MV-4-11 (cell line): ENCODE results near the gene LGMN.
"Not testable (repeated sequence)": the region's sequence is repeated elsewhere in the genome, so short reads cannot be mapped to it uniquely, and the experiment has no call there.

ENCODE experiments used
- DNase-seq: peaks from one replicate; lab custom pipeline; 2025; lab: John Stamatoyannopoulos, UW

The LGMN gene

DNA sequence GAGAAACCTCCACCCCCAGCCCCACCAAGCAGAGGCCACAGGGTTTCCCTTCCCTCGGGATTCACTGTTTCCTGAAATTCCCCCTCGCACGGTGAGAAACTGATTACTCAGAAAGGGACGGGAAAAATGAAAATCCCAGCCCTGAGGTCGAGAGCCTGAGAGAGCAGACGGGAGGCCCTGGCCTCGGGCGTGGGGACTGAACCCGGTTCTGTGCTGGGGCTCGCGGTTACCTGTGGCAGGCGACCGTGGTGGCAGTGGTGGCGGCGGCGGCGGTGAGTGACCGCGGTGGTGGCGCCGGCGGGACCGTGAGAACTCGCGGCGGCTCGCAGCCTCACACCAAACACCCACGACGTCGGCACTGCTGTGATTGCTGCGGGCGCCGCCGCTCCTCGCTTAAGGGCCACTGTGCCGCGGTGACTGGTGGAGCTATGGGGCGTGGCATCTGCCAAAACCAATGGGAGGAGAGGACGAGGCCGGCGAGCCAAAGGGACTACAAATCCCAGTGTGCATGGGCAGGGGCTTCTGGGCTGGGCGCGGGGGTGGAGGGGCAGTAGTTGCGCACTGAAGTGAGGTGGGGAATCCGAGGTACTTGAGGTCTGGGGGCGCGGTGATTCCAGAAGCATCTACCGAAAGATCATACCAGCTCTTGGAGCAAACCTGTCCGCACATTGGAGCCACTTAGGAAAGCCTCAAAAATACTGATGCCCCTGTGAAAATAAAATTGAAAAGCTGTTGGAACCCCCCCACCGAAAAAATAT is at the start of gene LGMN:
Gene LGMN, minus strand, starts transcription at position 369 of the 758 bp plus-strand sequence. CDS start 15,841 bp downstream, outside the sequence.
- peak; percentile 21 for DNase-seq

DNA sequence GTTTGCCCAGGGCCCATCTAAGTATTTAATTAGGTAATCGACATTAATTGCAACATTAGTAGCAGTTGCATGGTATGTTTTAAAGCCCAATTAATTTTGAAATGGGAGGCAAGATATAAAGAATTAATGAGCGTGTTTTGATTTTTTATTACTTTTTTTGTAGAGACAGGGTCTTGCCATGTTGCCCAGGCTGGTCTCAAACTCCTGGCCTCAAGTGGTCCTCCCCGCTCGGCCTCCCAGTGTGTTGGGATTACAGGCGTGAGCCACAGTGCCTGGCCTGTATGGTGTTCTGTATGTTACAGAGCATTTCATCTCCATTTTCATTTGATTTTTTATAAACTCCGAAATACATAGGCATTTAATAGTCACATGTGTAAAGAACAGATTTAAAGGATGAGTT is 46.5 kb upstream of the LGMN start:
- DNase-seq, result no peak

DNA sequence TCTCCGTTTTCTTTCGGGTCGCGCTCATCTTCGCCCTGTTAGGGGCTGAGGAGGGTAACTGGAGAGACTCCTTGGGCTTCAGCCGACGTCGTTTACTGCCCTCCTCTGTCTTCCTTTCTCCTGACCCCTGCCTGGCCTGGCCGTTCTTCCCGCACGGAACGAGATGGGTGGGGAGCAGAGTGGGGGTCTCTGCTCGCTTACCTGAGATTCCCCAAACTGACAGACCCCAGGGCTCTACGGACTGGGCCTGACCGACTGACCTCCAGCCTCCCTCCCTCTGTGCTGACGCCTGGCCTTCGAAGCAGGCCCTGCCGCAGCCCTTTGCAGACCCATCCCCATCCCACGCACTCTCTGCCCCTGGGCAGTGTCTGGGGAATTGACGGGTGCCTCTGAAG is 46.1 kb upstream of the LGMN start:
- DNase-seq, result no peak

- peak; percentile 96 for DNase-seq
These were observed 45.5 kb upstream of the LGMN start, which contains the start of gene GOLGA5 for GRCh38 chr14:92793709-92794546. Gene GOLGA5, plus strand, starts transcription at chr14:92794305. Its CDS starts 3,133 bp downstream, at chr14:92797438.

DNA sequence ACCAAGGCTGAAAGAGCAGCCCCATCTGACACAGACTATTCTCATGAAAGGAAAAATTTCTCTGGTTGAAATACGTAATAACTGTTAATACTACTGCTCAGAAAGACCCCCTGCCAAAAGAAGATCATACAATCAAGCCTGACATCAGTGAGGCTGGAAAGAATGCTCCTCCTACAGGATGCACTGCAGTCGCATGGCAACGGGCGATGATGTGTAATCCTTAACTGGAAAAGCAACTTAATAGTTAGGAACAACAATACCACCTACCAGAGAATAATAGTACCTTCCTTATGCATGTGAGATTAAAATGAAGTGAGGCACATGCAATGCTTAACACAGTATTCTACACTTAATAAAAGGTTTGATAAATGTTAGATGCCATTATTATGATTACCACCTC is 44.5 kb upstream of the LGMN start:
- no peak for DNase-seq

- peak; percentile 48 for DNase-seq
These were observed 41.1 kb upstream of the LGMN start for GRCh38 chr14:92789457-92790089.

GRCh38 chr14:92787554-92787953 is 39.1 kb upstream of the LGMN start:
- DNase-seq, result no peak

- no peak for DNase-seq
These were observed 38.0 kb upstream of the LGMN start for GRCh38 chr14:92786427-92786756.

GRCh38 chr14:92785667-92786426 is 37.4 kb upstream of the LGMN start:
- peak; percentile 67 for DNase-seq

- peak; percentile 66 for DNase-seq
These were observed 35.5 kb upstream of the LGMN start for GRCh38 chr14:92783813-92784431.

GRCh38 chr14:92781350-92781749 is 32.9 kb upstream of the LGMN start:
- DNase-seq, result no peak

- peak; percentile 70 for DNase-seq
These were observed 32.2 kb upstream of the LGMN start for GRCh38 chr14:92780444-92781232.

GRCh38 chr14:92778868-92779565 is 30.6 kb upstream of the LGMN start:
- peak; percentile 19 for DNase-seq

- DNase-seq, result peak; percentile 22
These were observed 26.9 kb upstream of the LGMN start for GRCh38 chr14:92775292-92775691.

DNA sequence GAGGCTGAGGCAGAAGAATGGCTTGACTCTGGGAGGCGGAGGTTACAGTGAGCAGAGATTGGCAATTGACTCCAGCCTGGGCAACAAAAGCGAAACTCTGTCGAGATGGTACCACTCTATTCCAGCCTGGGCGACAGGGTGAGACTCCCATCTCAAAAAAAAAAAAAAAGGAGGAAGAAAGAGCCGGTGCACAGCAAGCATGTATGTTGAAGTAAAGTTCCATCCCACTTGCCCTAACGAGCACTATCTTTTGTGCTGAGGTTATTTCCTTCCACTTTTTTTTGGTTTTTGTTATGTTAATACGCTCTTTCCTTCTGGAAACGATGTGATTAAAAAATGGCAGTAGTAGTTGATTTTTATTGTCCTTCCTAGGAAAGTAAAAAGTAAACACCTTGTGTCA is 26.1 kb upstream of the LGMN start:
- DNase-seq, result no peak

- no peak for DNase-seq
These were observed 22.1 kb upstream of the LGMN start for GRCh38 chr14:92770484-92770883.

- DNase-seq, result no peak
These were observed 20.4 kb upstream of the LGMN start for GRCh38 chr14:92768795-92769194.

DNA sequence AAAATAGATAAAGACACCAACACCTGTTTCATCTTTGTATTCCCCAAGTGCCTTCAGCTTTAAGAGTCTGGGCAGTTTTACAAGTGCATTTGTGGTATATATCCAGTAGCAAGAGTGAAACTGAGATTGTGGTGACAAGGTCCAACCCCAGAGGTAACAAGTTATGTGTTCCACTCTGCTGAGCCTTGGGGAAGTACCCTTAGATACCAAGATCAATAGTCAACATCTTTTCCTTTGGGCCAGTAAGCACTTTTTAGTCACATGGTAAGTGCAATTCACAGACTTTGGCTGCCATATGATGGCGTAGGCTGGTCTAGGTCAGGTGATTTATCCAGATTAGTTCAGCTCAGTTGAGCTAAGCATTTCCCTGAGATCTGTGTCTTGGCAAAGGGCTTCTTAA is 19.8 kb upstream of the LGMN start:
- DNase-seq, result not testable (repeated sequence)

- peak; percentile 43 for DNase-seq
These were observed 15.5 kb upstream of the LGMN start for GRCh38 chr14:92763666-92764631.
